ENCODE measurements around the gene FBRSL1. TPM values are rescaled to one million over a fixed set of nuclear protein-coding genes. Genes with fewer than 3 reads are reported as not detected.

Gene FBRSL1
- total RNA-seq, 1 experiment from 2014 or later, result 119 TPM

- H3K27ac Mint-ChIP-seq (ENCODE audit: unreplicated experiment), result no peak overlapping the region
- H3K4me3 Mint-ChIP-seq (ENCODE audit: low read depth, unreplicated experiment), result no peak overlapping the region
- H3K9me3 Mint-ChIP-seq (ENCODE audit: low read depth, unreplicated experiment), result peaks cover 3% of the 10 kb centered on the region
- no peak for TF ChIP-seq CTCF (IDR thresholded peaks at IDR 0.05; ENCODE audit: unreplicated experiment)
- no peaks in the 10 kb centered on the region for H3K27me3 Mint-ChIP-seq (ENCODE audit: unreplicated experiment)
- no peak for DNase-seq
- peaks cover 44% of the 10 kb centered on the region for H3K36me3 Mint-ChIP-seq (ENCODE audit: insufficient read depth, unreplicated experiment)
- CTCF ChIA-PET, result no interaction called here
- intact Hi-C loops (cut with micrococcal nuclease; ENCODE audit: unreplicated experiment), result no loop called here
- H3K4me1 Mint-ChIP-seq (ENCODE audit: low read depth, unreplicated experiment), result no peaks in the 10 kb centered on the region
- BruUV-seq (replicated peaks), result no TSS peak
Observed at GRCh38 chr12:132555686-132556085, 65.7 kb downstream of the FBRSL1 start.

- CTCF ChIA-PET, result no interaction called here
- Mint-ChIP-seq H3K4me1 (ENCODE audit: low read depth, unreplicated experiment) (no peaks in the 10 kb centered on the region), H3K36me3 (ENCODE audit: insufficient read depth, unreplicated experiment) (peaks cover 50% of the 10 kb centered on the region), H3K27me3 (ENCODE audit: unreplicated experiment) (no peaks in the 10 kb centered on the region), H3K27ac (ENCODE audit: unreplicated experiment) (no peak overlapping the region), H3K9me3 (ENCODE audit: low read depth, unreplicated experiment) (peaks cover 3% of the 10 kb centered on the region), H3K4me3 (ENCODE audit: low read depth, unreplicated experiment) (no peak overlapping the region)
- TF ChIP-seq CTCF (IDR thresholded peaks at IDR 0.05; ENCODE audit: unreplicated experiment), result no peak
- DNase-seq, result no peak
- intact Hi-C loops (cut with micrococcal nuclease; ENCODE audit: unreplicated experiment), result no loop called here
- no TSS peak for BruUV-seq (replicated peaks)
Observed at GRCh38 chr12:132556216-132556615, 66.3 kb downstream of the FBRSL1 start.

- CTCF ChIA-PET, result no interaction called here
- H3K36me3 Mint-ChIP-seq (ENCODE audit: insufficient read depth, unreplicated experiment), result peaks cover 53% of the 10 kb centered on the region
- peaks cover 3% of the 10 kb centered on the region for H3K9me3 Mint-ChIP-seq (ENCODE audit: low read depth, unreplicated experiment)
- H3K27me3 Mint-ChIP-seq (ENCODE audit: unreplicated experiment), result no peaks in the 10 kb centered on the region
- no peak for TF ChIP-seq CTCF (IDR thresholded peaks at IDR 0.05; ENCODE audit: unreplicated experiment)
- BruUV-seq (replicated peaks), result no TSS peak
- no peak overlapping the region for H3K27ac Mint-ChIP-seq (ENCODE audit: unreplicated experiment)
- no peak overlapping the region for H3K4me3 Mint-ChIP-seq (ENCODE audit: low read depth, unreplicated experiment)
- no peaks in the 10 kb centered on the region for H3K4me1 Mint-ChIP-seq (ENCODE audit: low read depth, unreplicated experiment)
- intact Hi-C loops (cut with micrococcal nuclease; ENCODE audit: unreplicated experiment), result no loop called here
- no peak for DNase-seq
Observed at GRCh38 chr12:132556801-132557200, 66.8 kb downstream of the FBRSL1 start.

GRCh38 chr12:132557291-132558015 is 67.5 kb downstream of the FBRSL1 start:
- TF ChIP-seq CTCF (IDR thresholded peaks at IDR 0.05; ENCODE audit: unreplicated experiment), result no peak
- H3K36me3 Mint-ChIP-seq (ENCODE audit: insufficient read depth, unreplicated experiment), result peaks cover 59% of the 10 kb centered on the region
- no peak for DNase-seq
- CTCF ChIA-PET, result interaction anchor here (1.0 kb wide), 1 partner anchor 28 kb away, joined by 3 read pairs; no protein-coding TSS in a partner anchor
- no peak overlapping the region for H3K4me3 Mint-ChIP-seq (ENCODE audit: low read depth, unreplicated experiment)
- no peaks in the 10 kb centered on the region for H3K4me1 Mint-ChIP-seq (ENCODE audit: low read depth, unreplicated experiment)
- peaks cover 3% of the 10 kb centered on the region for H3K9me3 Mint-ChIP-seq (ENCODE audit: low read depth, unreplicated experiment)
- no TSS peak for BruUV-seq (replicated peaks)
- H3K27ac Mint-ChIP-seq (ENCODE audit: unreplicated experiment), result no peak overlapping the region
- intact Hi-C loops (cut with micrococcal nuclease; ENCODE audit: unreplicated experiment), result no loop called here
- no peaks in the 10 kb centered on the region for H3K27me3 Mint-ChIP-seq (ENCODE audit: unreplicated experiment)
